Fibroblast of peridontal ligament (primary cell): ENCODE data around the gene DDX27.
"Not testable (repeated sequence)": the region's sequence is repeated elsewhere in the genome, so short reads cannot be mapped to it uniquely, and the experiment has no call there.

Source experiments
- DNase-seq: peaks from one replicate; pipeline ENCODE4 v3.0.0-alpha.2; 2010; ENCODE audit errors: extremely low read depth

DDX27 gene

GRCh38 chr20:49207076-49207475 is 12.1 kb upstream of the DDX27 start:
- DNase-seq: no peak

GRCh38 chr20:49210101-49210756 is 9.0 kb upstream of the DDX27 start:
- peak; percentile 90 for DNase-seq

DNA sequence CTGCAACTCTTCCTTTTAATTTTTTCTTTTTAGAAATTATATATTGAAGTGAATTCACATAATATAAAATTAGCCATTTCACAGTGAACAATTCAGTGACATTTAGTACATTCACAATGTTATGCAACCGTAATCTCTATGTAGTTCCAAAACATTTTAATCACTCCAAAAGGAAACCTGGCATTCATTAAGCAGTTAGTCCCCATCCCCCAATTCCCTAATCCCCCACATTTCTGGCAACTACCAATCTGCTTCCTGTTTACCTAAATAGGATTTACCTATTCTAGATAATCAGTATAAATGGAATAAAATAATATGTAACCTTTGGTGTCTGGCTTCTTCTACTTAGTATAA is 8.5 kb upstream of the DDX27 start:
- no peak for DNase-seq

GRCh38 chr20:49214571-49214970 is 4.6 kb upstream of the DDX27 start:
- peak; percentile 36 for DNase-seq

- DNase-seq: no peak
These were observed 4.0 kb upstream of the DDX27 start for GRCh38 chr20:49215232-49215631.

GRCh38 chr20:49216991-49217578 is 2.1 kb upstream of the DDX27 start:
- DNase-seq: peak; percentile 93

- not testable (repeated sequence) for DNase-seq
These were observed 501 bp upstream of the DDX27 start for GRCh38 chr20:49218739-49219090.

DNA sequence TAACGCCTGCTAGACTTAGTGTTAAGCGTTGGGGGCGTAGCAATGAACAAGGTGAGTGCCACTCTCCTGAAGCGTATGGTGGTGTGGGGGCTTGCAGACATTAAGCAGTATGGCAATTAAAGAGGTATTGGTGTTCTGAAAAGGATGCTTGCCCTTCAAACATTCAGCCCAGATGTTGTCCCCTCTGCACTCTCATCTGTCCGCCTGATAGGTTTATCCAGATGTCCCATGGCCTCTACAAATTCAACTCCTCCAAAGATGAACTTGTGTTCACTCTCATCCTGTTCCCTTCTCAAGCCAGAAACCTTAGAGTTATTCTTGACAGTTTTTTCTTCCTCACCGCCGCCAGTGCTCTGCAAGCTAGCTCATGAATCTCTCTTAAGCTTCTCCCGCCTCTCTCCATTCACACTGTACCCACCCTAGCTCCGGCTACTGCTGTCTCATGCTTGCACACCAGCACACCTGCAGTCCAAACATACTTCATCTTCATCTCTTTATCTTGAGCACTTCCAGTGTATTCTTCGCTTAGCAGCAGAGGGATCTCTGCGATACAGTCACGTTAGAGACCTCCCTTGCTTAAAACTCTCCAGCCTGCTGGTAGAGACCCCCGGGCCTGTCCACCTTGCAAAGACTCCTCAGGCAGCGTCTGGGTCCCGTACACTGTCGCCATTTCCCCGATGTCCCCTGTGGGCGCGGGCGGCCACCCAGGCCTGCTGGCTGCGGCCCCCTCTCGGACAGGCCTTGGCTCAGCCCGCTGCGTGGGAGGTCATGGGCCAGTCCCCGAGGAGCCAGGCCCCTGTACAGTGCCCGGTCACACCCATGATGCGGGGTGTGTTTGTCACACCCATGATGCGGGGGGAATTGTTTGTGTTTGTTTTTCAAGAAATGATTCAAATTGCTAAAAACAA is 962 bp downstream of the DDX27 start:
- no peak for DNase-seq

- DNase-seq: no peak
These were observed 6.7 kb downstream of the DDX27 start for GRCh38 chr20:49225896-49226295.

GRCh38 chr20:49228676-49229075 is 9.5 kb downstream of the DDX27 start:
- no peak for DNase-seq

DNA sequence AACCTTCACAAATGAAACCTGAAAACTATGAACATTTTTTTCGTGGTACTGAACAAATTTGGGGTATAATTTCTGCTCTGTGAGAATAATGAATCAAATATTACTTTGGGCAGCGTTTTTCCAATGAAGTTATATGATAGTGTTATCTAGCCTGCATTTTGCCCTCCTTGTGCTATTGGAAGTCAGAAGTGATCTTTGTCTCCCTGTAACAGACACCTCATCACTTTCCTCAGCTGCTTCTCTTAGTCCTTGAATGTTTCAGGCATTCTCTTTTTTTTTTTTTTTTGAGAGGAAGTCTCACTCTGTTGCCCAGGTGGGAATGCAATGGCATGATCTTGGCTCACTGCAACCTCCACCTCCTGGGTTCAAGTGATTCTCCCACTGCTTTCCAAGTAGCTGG is 10.2 kb downstream of the DDX27 start:
- DNase-seq: no peak

DNA sequence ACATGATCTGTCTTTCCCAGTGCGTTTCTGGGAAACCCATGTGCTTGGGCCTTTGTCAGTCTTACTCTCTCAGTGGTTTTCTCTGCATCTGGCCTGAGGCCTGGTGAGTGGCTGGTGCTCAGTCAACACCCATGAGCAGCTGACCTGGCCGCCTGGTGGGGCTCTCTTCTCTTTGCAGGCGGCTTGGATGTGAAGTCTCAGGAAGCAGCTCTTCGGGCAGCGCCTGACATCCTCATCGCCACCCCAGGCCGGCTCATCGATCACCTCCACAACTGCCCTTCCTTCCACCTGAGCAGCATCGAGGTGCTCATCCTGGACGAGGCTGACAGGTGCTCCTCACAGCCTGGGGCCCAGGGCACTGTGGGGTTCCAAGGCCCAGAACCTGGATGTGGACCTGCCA is 10.8 kb downstream of the DDX27 start:
- DNase-seq: no peak

DNA sequence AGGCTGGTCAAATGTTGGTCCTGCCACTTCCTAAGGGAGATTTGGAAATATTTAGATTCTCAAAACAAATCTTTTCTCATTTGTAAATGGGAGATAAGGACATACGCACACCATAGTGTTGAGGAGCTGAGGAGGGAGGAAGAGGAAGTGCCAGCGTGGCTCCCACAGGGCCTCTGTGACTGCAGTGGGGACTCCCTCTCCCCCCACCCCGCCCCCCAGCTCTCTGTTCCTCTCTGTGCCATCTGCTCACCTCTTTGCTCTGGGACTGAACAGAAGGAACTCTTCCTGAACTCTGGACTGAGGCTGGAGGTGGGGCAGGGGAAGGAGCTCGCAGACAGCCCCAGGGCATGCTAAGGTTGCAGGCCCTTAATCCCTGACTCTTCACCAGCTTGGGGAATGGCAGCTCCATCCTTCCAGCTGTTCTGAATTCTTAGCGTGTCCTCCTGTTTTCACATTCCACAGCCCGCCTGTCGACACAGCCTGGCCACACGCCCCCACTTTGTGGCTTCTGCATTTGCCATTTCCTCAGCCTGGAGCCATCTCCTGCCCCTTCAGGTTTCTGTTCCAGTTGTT is 11.4 kb downstream of the DDX27 start:
- peak; percentile 26 for DNase-seq

GRCh38 chr20:49231471-49231870 is 12.3 kb downstream of the DDX27 start:
- no peak for DNase-seq

DNA sequence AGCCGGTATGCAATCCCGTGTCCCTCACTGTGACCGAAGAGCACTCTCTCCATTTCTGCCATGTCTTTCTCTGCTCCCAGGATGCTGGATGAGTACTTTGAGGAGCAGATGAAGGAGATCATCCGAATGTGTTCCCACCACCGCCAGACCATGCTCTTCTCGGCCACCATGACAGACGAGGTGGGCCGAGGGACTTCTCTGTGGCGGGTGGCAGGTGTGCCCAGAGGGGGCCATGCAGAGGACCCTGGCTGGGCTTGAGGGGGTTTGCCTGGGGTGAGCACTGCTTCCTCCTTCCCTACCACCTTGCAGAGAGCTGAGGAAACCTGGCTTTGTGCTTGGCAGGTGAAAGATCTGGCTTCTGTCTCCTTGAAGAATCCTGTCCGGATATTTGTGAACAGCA is 14.0 kb downstream of the DDX27 start:
- DNase-seq: no peak

DNA sequence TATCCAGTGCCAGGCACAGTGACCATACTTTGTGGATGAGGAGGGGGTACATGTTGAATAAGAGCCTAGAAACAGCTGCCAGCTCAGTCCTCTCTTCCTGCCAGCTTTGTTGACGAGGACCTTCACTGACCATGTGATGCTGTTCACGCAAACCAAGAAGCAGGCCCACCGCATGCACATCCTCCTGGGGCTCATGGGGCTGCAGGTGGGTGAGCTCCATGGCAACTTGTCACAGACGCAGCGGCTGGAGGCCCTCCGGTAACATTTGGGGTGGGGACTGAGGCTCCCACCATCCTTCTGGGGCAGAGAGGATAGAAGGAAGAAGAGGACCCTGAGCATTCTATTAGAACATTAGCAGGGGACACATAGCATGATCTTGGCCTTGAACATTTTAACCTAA is 15.6 kb downstream of the DDX27 start:
- no peak for DNase-seq

DNA sequence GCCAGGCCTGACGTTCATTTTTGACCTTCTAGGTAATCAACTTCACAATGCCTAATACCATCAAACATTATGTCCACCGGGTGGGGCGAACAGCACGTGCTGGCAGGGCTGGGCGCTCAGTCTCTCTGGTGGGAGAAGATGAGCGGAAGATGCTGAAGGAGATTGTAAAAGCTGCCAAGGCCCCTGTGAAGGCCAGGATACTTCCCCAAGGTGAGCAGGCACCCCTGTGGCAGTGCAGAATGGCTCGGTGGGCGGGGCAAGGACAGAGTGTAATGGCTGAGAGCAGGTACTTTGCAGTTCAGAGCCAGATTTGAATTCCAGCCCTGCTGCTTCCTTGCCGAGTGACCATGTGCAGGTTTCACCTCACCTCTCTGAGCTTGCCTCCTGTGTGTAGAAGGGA is 17.1 kb downstream of the DDX27 start:
- DNase-seq: no peak

DNA sequence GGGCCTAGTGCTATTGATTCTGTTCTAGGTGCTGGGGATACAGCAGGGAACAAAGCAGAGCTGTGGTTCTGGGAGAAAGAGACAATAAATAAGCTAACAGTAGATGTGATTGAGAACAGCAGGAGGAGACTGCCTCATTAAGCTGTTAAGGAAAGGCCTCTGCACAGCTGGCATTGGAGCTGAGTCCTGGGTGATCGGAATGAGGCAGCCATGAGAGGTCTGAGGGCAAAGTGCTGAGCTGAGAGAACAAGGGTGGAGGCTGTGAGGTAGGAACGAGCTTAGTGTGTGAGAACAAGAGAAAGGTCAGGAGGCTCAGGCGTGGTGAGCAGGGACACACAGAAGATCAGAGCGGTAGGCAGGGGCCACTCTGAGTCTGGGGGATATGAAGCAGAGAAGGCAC is 18.3 kb downstream of the DDX27 start:
- DNase-seq: no peak

- peak; percentile 69 for DNase-seq
These were observed 26.9 kb downstream of the DDX27 start for GRCh38 chr20:49245921-49246740.

DNA sequence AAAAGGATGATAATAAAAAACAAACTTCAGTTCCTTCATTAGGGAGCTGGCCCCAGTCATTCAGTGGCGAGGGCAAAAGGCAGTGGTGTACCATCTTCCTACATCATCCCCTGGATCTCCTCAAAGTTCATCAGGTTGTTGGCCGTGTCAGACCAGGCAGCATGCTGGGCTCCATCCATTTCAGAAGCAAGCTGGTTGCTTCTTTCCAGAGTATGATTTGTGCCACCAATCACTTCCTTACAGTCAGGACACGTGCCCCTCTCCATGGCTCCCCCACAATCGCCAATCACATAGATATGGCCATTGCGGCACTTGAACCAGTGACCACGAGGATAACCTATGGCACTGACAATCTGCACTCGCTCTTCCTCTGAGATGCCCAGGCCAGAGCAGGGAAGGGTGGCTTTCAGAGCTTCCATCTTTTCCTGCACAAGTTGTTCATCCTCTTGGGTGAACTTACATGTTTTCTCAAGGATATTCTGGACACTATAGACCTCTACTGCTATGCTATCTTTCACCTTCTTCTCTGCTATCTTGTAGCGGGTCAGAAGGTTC is 28.0 kb downstream of the DDX27 start:
- no peak for DNase-seq

DNA sequence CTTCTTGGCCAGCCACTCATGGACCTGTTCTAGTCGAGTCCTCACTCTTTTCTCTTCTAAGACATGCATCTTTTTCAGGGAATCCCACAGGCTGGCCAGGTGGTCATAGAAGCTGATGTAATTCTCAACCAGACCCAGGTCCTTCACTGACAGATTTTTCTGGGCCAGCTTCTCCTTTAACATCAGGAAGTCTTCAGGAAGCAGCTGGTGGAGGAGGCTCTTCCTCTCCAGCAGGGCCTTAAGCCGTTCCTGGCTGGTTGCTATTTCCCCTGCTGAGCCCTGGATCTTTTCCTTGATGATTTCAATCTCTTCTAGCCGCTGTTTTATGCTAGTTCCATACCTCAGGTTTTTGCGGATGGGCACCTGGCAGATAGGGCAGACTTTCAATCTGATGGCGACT is 28.6 kb downstream of the DDX27 start:
- DNase-seq: no peak

- DNase-seq: no peak
These were observed 29.1 kb downstream of the DDX27 start for GRCh38 chr20:49248301-49248700.
